Measurements from ENCODE around the gene DMRTC2.

Gene DMRTC2

GRCh38 chr19:41845001-41845050 is at the start of gene DMRTC2:
Gene DMRTC2 (plus strand): TSS chr19:41845042. CDS start chr19:41847429, 2,387 bp downstream.
- no peaks in the 10 kb centered on the region for H3K9me3 ChIP-seq (ENCODE audit: control insufficient read depth in 5 of 5, low read length in 5 of 5)
- no peak within 1 kb of the TSS for H3K9ac ChIP-seq (ENCODE audit: low read length in 5 of 5)
- H3K27ac ChIP-seq (ENCODE audit: low read depth, low read length): no peak within 1 kb of the TSS
- no peaks in the 10 kb centered on the region for H3K36me3 ChIP-seq (ENCODE audit: control insufficient read depth in 5 of 5, insufficient read depth in 5 of 5, low read length in 5 of 5)
- no peaks in the 10 kb centered on the region for H3K4me1 ChIP-seq (ENCODE audit: control insufficient read depth in 5 of 5, insufficient read depth in 5 of 5, low read length in 5 of 5)
- no peak within 1 kb of the TSS for H3K4me3 ChIP-seq (ENCODE audit: low read depth in 1 of 5, low read length in 5 of 5)
- H3K27me3 ChIP-seq (ENCODE audit: control insufficient read depth in 5 of 5, insufficient read depth in 4 of 5, low read length in 5 of 5): peaks cover 0 to 9% (median 3%) of the 10 kb centered on the region in 5 donors

- Histone ChIP-seq H3K36me3 (ENCODE audit: control insufficient read depth in 5 of 5, insufficient read depth in 5 of 5, low read length in 5 of 5) (no peaks in the 10 kb centered on the region), H3K27ac (ENCODE audit: low read depth, low read length) (no peak within 1 kb of the TSS), H3K27me3 (ENCODE audit: control insufficient read depth in 5 of 5, insufficient read depth in 4 of 5, low read length in 5 of 5) (peaks cover 0 to 20% (median 4%) of the 10 kb centered on the region in 5 donors), H3K4me3 (ENCODE audit: low read depth in 1 of 5, low read length in 5 of 5) (no peak within 1 kb of the TSS), H3K9me3 (ENCODE audit: control insufficient read depth in 5 of 5, low read length in 5 of 5) (peaks cover 0 to 4% (median 0%) of the 10 kb centered on the region in 5 donors), H3K9ac (ENCODE audit: low read length in 5 of 5) (no peak within 1 kb of the TSS), H3K4me1 (ENCODE audit: control insufficient read depth in 5 of 5, insufficient read depth in 5 of 5, low read length in 5 of 5) (peaks cover 0 to 6% (median 0%) of the 10 kb centered on the region in 5 donors)
These were observed 48.5 kb upstream of the DMRTC2 start, which contains the start of gene CEACAM3 for GRCh38 chr19:41796362-41796761. Gene CEACAM3 (plus strand): TSS chr19:41796587. CDS start chr19:41796678, 91 bp downstream.

GRCh38 chr19:41796901-41797300 is 47.9 kb upstream of the DMRTC2 start:
- peaks cover 0 to 7% (median 0%) of the 10 kb centered on the region in 5 donors for H3K9me3 ChIP-seq (ENCODE audit: control insufficient read depth in 5 of 5, low read length in 5 of 5)
- H3K4me3 ChIP-seq (ENCODE audit: low read depth in 1 of 5, low read length in 5 of 5): no peak overlapping the region
- H3K36me3 ChIP-seq (ENCODE audit: control insufficient read depth in 5 of 5, insufficient read depth in 5 of 5, low read length in 5 of 5): no peaks in the 10 kb centered on the region
- no peak overlapping the region for H3K27ac ChIP-seq (ENCODE audit: low read depth, low read length)
- H3K9ac ChIP-seq (ENCODE audit: low read length in 5 of 5): no peak overlapping the region
- peaks cover 0 to 9% (median 0%) of the 10 kb centered on the region in 5 donors for H3K4me1 ChIP-seq (ENCODE audit: control insufficient read depth in 5 of 5, insufficient read depth in 5 of 5, low read length in 5 of 5)
- H3K27me3 ChIP-seq (ENCODE audit: control insufficient read depth in 5 of 5, insufficient read depth in 4 of 5, low read length in 5 of 5): peaks cover 0 to 20% (median 4%) of the 10 kb centered on the region in 5 donors

- peaks cover 0 to 14% (median 0%) of the 10 kb centered on the region in 5 donors for H3K4me1 ChIP-seq (ENCODE audit: control insufficient read depth in 5 of 5, insufficient read depth in 5 of 5, low read length in 5 of 5)
These were observed 45.3 kb upstream of the DMRTC2 start for GRCh38 chr19:41799444-41800000.

GRCh38 chr19:41801031-41801430 is 43.8 kb upstream of the DMRTC2 start:
- Histone ChIP-seq H3K4me3 (ENCODE audit: low read depth in 1 of 5, low read length in 5 of 5) (no peak overlapping the region), H3K9me3 (ENCODE audit: control insufficient read depth in 5 of 5, low read length in 5 of 5) (peaks cover 0 to 7% (median 0%) of the 10 kb centered on the region in 5 donors), H3K27ac (ENCODE audit: low read depth, low read length) (no peak overlapping the region), H3K9ac (ENCODE audit: low read length in 5 of 5) (no peak overlapping the region), H3K36me3 (ENCODE audit: control insufficient read depth in 5 of 5, insufficient read depth in 5 of 5, low read length in 5 of 5) (no peaks in the 10 kb centered on the region), H3K27me3 (ENCODE audit: control insufficient read depth in 5 of 5, insufficient read depth in 4 of 5, low read length in 5 of 5) (peaks cover 0 to 11% (median 3%) of the 10 kb centered on the region in 5 donors), H3K4me1 (ENCODE audit: control insufficient read depth in 5 of 5, insufficient read depth in 5 of 5, low read length in 5 of 5) (peaks cover 0 to 13% (median 0%) of the 10 kb centered on the region in 5 donors)

More at GRCh38 chr19:41799444-41800000, 45.3 kb upstream of the DMRTC2 start:
- H3K9ac ChIP-seq (ENCODE audit: low read length in 5 of 5): no peak overlapping the region
- no peak overlapping the region for H3K4me3 ChIP-seq (ENCODE audit: low read depth in 1 of 5, low read length in 5 of 5)
- H3K36me3 ChIP-seq (ENCODE audit: control insufficient read depth in 5 of 5, insufficient read depth in 5 of 5, low read length in 5 of 5): no peaks in the 10 kb centered on the region
- H3K27ac ChIP-seq (ENCODE audit: low read depth, low read length): no peak overlapping the region
- H3K27me3 ChIP-seq (ENCODE audit: control insufficient read depth in 5 of 5, insufficient read depth in 4 of 5, low read length in 5 of 5): peaks cover 0 to 12% (median 3%) of the 10 kb centered on the region in 5 donors
- H3K9me3 ChIP-seq (ENCODE audit: control insufficient read depth in 5 of 5, low read length in 5 of 5): peaks cover 0 to 7% (median 0%) of the 10 kb centered on the region in 5 donors

GRCh38 chr19:41801792-41802211 is 43.0 kb upstream of the DMRTC2 start:
- H3K36me3 ChIP-seq (ENCODE audit: control insufficient read depth in 5 of 5, insufficient read depth in 5 of 5, low read length in 5 of 5): no peaks in the 10 kb centered on the region
- H3K4me3 ChIP-seq (ENCODE audit: low read depth in 1 of 5, low read length in 5 of 5): peak overlapping the region in 1 of 5 donors; percentile 43
- H3K4me1 ChIP-seq (ENCODE audit: control insufficient read depth in 5 of 5, insufficient read depth in 5 of 5, low read length in 5 of 5): peaks cover 0 to 12% (median 0%) of the 10 kb centered on the region in 5 donors
- no peak overlapping the region for H3K27ac ChIP-seq (ENCODE audit: low read depth, low read length)
- peaks cover 0 to 7% (median 0%) of the 10 kb centered on the region in 5 donors for H3K9me3 ChIP-seq (ENCODE audit: control insufficient read depth in 5 of 5, low read length in 5 of 5)
- no peak overlapping the region for H3K9ac ChIP-seq (ENCODE audit: low read length in 5 of 5)
- H3K27me3 ChIP-seq (ENCODE audit: control insufficient read depth in 5 of 5, insufficient read depth in 4 of 5, low read length in 5 of 5): peaks cover 0 to 5% (median 3%) of the 10 kb centered on the region in 5 donors

GRCh38 chr19:41802770-41803169 is 42.1 kb upstream of the DMRTC2 start:
- no peak overlapping the region for H3K9ac ChIP-seq (ENCODE audit: low read length in 5 of 5)
- peaks cover 0 to 9% (median 5%) of the 10 kb centered on the region in 5 donors for H3K27me3 ChIP-seq (ENCODE audit: control insufficient read depth in 5 of 5, insufficient read depth in 4 of 5, low read length in 5 of 5)
- peaks cover 0 to 12% (median 0%) of the 10 kb centered on the region in 5 donors for H3K4me1 ChIP-seq (ENCODE audit: control insufficient read depth in 5 of 5, insufficient read depth in 5 of 5, low read length in 5 of 5)
- H3K36me3 ChIP-seq (ENCODE audit: control insufficient read depth in 5 of 5, insufficient read depth in 5 of 5, low read length in 5 of 5): no peaks in the 10 kb centered on the region
- no peak overlapping the region for H3K4me3 ChIP-seq (ENCODE audit: low read depth in 1 of 5, low read length in 5 of 5)
- no peak overlapping the region for H3K27ac ChIP-seq (ENCODE audit: low read depth, low read length)
- H3K9me3 ChIP-seq (ENCODE audit: control insufficient read depth in 5 of 5, low read length in 5 of 5): peaks cover 0 to 7% (median 0%) of the 10 kb centered on the region in 5 donors

- H3K4me3 ChIP-seq (ENCODE audit: low read depth in 1 of 5, low read length in 5 of 5): no peak overlapping the region
These were observed 40.5 kb upstream of the DMRTC2 start for GRCh38 chr19:41804336-41804735.

GRCh38 chr19:41807176-41807575 is 37.7 kb upstream of the DMRTC2 start:
- no peak overlapping the region for H3K27ac ChIP-seq (ENCODE audit: low read depth, low read length)
- no peaks in the 10 kb centered on the region for H3K9me3 ChIP-seq (ENCODE audit: control insufficient read depth in 5 of 5, low read length in 5 of 5)
- no peaks in the 10 kb centered on the region for H3K36me3 ChIP-seq (ENCODE audit: control insufficient read depth in 5 of 5, insufficient read depth in 5 of 5, low read length in 5 of 5)
- H3K4me3 ChIP-seq (ENCODE audit: low read depth in 1 of 5, low read length in 5 of 5): no peak overlapping the region
- no peak overlapping the region for H3K9ac ChIP-seq (ENCODE audit: low read length in 5 of 5)
- peaks cover 0 to 25% (median 6%) of the 10 kb centered on the region in 5 donors for H3K4me1 ChIP-seq (ENCODE audit: control insufficient read depth in 5 of 5, insufficient read depth in 5 of 5, low read length in 5 of 5)
- peaks cover 9 to 15% (median 12%) of the 10 kb centered on the region in 5 donors for H3K27me3 ChIP-seq (ENCODE audit: control insufficient read depth in 5 of 5, insufficient read depth in 4 of 5, low read length in 5 of 5)

More at GRCh38 chr19:41804336-41804735, 40.5 kb upstream of the DMRTC2 start:
- Histone ChIP-seq H3K9me3 (ENCODE audit: control insufficient read depth in 5 of 5, low read length in 5 of 5) (peaks cover 0 to 7% (median 0%) of the 10 kb centered on the region in 5 donors), H3K4me1 (ENCODE audit: control insufficient read depth in 5 of 5, insufficient read depth in 5 of 5, low read length in 5 of 5) (peaks cover 0 to 16% (median 4%) of the 10 kb centered on the region in 5 donors), H3K27me3 (ENCODE audit: control insufficient read depth in 5 of 5, insufficient read depth in 4 of 5, low read length in 5 of 5) (peaks cover 2 to 12% (median 7%) of the 10 kb centered on the region in 5 donors), H3K9ac (ENCODE audit: low read length in 5 of 5) (no peak overlapping the region), H3K36me3 (ENCODE audit: control insufficient read depth in 5 of 5, insufficient read depth in 5 of 5, low read length in 5 of 5) (no peaks in the 10 kb centered on the region), H3K27ac (ENCODE audit: low read depth, low read length) (no peak overlapping the region)

- H3K4me3 ChIP-seq (ENCODE audit: low read depth in 1 of 5, low read length in 5 of 5): no peak overlapping the region
- no peaks in the 10 kb centered on the region for H3K9me3 ChIP-seq (ENCODE audit: control insufficient read depth in 5 of 5, low read length in 5 of 5)
- peaks cover 9 to 20% (median 16%) of the 10 kb centered on the region in 5 donors for H3K27me3 ChIP-seq (ENCODE audit: control insufficient read depth in 5 of 5, insufficient read depth in 4 of 5, low read length in 5 of 5)
- H3K9ac ChIP-seq (ENCODE audit: low read length in 5 of 5): no peak overlapping the region
- peaks cover 0 to 22% (median 4%) of the 10 kb centered on the region in 5 donors for H3K4me1 ChIP-seq (ENCODE audit: control insufficient read depth in 5 of 5, insufficient read depth in 5 of 5, low read length in 5 of 5)
- H3K27ac ChIP-seq (ENCODE audit: low read depth, low read length): no peak overlapping the region
- no peaks in the 10 kb centered on the region for H3K36me3 ChIP-seq (ENCODE audit: control insufficient read depth in 5 of 5, insufficient read depth in 5 of 5, low read length in 5 of 5)
These were observed 35.9 kb upstream of the DMRTC2 start for GRCh38 chr19:41808663-41809566.

Measured in subcutaneous abdominal adipose tissue (tissue), 5 donors.